ENCODE results near the gene CMTM8.

The CMTM8 gene

DNA sequence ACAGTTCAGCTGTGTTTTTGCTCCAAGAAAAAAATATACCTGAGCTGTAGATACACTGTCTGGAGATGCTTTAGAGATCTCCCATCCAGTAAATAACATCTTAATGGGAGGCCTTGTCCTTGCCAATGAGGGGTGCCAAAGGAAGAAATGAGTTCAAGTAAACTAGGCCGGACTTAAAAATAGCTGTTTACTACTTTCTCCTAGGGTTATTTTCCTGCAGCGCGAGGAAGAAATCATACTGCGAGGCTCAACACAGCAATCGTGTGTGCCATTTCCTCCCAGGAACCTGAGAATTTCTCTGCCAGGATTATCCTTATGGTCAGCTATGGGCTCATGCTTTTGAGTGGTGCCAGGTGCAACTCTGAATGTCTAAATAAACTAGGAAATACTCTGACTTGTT, 71.9 kb downstream of the CMTM8 start:
- no peak for DNase-seq

DNA sequence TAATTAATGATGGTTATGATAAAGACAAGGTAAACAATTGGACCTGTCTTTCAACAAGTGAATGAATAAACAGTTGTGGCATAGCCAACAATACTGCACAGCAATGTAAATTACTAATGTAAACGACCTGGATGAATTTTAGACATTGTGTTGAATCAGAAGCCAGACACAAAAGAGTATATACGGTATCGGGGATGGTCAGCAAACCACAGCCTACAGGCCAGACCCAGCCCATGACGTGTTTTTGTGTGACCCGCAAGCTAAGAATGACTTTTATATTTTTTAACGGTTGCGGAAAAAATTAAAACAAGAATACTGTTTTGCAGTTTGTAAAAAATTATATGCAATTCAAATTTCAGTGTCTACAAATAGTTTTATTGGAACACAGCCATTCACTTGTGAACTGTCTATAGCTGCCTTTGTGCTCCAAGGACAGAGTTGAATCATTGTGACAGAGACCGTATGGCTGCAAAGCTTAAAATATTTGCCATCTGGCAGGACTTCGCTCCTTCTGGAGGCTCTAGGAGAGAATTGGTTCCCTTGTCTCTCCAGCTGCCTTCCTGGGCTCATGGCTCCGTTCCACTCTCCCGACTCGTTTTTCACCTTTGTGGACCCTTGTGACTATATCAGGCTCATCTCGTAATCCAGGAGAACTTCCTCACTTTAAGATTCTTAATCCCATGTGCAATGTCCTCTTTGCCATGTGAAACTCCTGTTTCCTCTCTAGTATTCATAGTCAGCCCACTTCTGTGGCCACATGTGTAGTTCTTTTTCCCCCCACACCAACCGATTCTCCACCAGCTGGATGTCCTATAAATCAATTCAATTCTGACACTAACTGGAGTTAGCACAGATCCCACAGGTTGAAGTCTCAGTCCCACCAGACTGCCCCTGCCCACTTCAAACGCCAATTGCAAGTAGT, 72.7 kb downstream of the CMTM8 start:
- no peak for DNase-seq

- no peak for DNase-seq
These were observed 73.8 kb downstream of the CMTM8 start for GRCh38 chr3:32312251-32312650.

GRCh38 chr3:32313169-32313568, 74.7 kb downstream of the CMTM8 start:
- DNase-seq: no peak

DNA sequence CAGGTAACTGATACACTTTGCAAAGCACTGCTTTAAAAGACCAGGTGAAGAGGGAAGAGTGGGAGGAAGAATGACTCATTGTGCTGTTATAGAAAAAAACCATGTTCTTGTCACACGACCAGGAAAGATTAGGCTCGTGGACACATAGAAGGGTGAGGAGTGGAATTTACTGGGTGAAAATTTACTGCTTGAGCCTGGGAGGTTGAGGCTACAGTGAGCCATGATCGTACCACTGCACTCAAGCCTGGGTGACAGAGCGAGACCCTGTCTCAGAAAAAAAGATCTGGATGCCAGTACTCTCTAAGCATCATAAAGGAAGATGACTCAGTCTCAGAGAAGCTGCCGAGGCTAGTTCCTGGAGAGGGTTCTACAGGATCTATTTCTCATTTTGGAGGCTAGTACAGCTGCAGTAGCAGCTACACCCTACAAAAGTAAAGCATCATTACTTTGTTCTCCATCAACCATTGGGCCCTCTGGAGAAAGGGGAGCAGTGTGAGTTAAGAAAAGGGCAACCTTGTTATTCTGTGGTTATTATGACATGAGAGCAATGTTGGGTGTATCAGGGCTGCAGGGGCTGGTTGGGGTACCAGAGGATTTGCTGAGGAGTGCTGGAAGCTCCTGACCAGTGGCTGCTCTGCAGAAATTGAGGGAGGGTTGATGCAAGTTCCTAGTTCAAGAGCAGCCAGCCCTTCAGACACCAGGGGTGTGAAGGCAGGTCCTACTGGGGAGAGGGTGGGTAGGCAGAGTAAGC, 75.4 kb downstream of the CMTM8 start:
- DNase-seq: peak in 1 of 2 experiments; percentile 45

DNA sequence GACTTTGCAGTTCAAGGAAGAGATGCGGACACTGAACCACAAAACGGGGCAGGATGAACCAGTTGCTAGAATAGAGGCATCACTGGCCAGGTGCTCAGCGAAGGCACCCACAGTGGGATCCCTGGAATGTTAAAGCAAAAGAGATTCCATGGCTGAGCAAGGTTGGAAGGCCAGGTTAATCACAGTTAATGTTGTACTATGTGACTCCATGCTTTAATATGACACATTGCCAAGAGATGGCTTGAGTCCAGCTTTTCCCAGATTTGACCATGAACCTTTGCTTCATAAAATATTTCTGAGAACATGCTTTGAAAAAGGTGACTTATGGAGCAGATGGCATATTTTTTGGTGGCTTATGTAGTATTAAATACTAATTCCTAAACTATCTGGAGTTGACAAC, 77.0 kb downstream of the CMTM8 start:
- DNase-seq: no peak

- no peak for DNase-seq
These were observed 77.8 kb downstream of the CMTM8 start for GRCh38 chr3:32316319-32316718.

DNA sequence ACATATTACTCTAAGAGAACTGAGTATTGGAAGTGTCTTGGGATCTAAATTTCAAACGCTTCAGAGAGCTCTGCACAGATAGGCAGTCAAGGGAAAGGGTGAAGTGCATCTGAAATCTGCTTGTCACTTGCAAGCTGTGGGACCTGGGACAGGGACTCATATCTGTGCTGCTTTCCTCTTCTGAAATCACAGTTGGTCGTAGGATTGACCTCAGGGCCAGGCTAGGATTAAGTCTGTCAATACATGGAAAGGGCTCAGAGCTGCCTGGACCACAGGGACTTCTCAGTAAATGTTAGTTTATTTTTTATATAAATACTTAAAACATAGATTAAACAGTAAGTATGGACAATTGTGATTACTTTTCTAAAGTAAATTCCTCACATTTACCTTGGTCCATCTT, 78.5 kb downstream of the CMTM8 start:
- no peak for DNase-seq

DNA sequence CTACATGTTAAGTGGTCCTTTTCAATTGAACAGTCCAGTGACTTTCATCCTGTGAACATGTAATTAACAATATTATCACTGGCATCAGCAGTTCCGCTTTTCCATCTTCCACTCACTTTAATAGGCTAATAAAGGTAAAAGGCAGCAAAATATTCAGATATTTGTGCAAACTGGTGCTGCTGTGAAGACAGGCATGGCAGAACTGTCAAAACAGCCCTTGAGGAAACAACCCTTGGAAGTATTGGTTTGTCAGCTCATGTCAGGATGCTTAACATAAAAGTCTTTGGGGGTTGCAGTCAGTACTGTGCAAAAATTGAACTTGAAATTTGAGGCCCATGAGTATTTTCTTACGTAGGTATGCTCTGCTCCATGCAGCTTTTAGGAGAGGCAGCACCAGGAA, 81.1 kb downstream of the CMTM8 start:
- DNase-seq: no peak

DNA sequence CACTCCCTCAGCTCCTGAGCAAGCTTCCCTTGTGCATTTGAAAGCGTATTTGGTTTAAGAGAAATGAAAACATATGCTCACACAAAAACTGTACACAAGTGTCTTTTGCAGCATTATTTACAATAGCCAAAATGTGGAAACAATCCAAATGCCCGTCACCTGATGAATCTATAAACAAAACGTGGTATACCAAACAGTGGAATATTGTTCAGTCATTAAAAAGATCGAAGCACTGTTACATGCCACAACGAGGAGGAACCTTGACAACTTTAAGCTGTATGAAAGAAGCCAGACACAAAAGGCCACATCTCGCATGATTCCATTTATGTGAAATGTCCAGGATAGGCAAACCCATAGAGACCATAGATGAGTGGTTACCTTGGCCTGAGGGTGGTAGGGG, 81.6 kb downstream of the CMTM8 start:
- DNase-seq: no peak

DNA sequence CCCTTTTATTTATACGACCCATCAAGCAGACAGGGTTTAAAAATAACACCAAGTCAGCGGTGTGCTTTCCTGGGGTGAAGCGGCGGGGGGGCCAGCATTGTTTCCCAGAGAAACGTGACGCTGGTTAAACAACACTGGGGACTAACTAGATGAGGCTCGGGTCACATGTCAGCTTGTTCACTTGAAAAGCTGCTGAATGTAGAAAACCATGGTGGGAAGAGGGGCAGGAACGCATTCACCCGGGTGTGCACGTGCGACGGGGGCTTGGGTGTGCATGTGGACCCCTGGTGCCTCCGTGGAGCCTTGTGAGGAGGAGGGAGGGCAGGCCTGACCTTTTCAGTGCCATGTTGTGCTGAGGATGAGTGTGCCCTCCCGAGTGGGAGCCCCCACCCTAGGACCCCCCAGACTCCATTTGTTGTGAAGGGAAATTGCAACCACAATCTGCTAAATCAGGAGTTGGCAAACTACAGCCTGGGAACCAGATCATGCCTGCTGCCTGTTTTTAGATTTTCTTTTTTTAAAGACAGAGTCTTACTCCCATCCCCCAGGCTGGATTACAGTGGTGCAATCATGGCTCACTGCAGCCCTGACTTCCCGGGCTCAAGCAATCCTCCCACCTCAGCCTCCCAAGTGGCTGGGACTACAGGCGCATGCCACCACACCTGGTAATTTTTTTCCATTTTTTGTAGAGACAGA, 82.8 kb downstream of the CMTM8 start:
- no peak for DNase-seq

DNA sequence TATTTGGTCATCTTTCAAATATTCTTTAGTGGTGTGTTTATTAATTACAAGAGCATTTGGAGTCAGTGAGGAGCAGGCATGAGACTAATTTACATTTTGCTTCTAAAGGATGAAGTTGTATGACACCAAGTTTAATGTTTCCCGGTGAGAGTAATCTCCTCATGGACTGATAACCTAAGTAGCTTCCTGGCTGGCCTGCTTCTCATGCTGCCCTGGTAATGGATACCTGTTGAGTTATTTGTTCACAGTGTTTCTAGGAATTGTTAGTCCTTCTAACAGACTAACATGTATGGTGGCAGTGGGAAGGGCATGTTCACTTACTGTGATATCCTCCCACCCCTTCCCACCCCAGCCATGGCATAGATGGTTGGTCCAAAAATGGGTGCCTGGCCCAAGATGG, 83.8 kb downstream of the CMTM8 start:
- DNase-seq: no peak

DNA sequence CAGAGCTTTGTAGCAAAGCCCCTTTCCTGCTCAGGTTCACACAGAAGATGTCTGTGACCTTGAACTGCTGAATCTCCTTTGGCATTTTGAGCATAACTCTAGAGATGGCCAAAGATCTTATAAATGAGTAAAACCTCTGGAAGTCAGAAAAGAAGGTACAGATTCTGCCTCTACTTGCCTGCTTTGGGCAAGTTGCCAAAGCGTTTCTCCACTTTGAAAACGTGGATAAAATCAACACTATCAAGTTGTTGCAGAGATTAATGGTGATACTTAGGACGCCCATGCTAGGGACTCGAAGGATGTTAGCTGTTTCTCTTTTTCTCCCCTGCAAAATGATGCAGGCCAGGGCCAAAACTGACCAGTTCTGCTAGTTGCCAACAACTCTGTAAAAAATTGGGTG, 85.1 kb downstream of the CMTM8 start:
- no peak for DNase-seq

DNA sequence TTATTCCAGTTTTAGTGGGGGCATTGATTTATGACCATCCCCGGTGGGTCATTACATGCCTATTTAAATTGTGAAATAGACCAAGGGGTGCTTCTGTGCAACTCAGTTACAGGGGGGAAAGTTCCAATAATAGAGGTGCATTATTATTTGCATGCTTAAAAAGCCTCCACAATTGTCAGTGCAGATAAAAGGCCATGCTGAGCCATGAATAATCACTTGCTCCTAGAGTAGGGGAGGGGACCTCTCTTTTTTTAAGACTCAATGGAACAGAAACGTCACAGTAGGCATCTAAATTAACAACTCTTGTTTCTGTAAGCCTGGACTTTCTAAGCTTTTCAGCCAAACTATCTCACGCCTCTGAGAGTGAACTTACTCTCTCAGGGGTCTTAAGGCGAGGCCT, 86.7 kb downstream of the CMTM8 start:
- no peak for DNase-seq

- no peak for DNase-seq
These were observed 87.4 kb downstream of the CMTM8 start for GRCh38 chr3:32325927-32326326.

DNA sequence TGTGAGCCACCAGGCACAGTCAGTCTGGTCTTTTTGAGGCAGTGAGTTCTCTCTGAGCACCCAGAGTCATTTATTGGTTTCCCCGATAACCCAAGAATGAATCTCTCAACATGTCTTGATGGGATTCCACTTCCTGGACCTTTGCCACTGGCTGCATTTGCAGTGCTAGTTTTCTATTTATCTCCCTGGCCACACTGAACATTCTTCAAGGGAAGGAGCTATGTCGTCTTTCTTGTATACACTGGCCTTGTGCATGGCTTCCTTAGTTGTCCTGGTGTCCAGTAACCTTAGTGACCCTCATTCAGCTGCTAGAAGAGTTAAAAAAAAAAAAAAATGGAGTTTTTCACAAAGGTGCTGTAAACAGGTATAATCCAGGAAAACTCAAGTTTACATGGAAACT, 88.3 kb downstream of the CMTM8 start:
- no peak for DNase-seq

DNA sequence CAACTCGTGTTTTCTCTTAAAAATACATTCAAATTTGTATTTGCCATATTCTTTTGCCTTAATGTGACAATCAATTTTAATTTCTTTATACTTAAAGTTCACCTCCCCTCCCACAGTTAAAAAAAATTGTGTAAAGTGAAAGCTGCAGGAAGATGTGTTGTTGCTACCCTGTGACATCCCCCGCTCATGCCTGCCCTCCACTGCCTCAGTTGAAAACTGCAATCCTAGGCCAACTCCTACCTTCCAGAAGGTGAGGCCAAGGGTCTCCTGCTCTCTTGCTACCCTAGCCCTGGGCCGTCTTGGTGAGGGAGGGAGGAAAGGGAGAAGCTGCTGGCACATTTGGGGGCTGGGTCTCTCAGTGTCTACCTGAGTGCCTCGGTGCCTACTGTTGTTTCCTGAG, 96.2 kb downstream of the CMTM8 start:
- DNase-seq: peak; percentile 49 to 60

- DNase-seq: no peak
These were observed 97.1 kb downstream of the CMTM8 start for GRCh38 chr3:32335365-32336112.

GRCh38 chr3:32336113-32336498, 97.6 kb downstream of the CMTM8 start:
- no peak for DNase-seq

GRCh38 chr3:32337505-32337904, 99.0 kb downstream of the CMTM8 start:
- DNase-seq: no peak

- peak in 1 of 2 experiments; percentile 24 for DNase-seq
These were observed 101.6 kb downstream of the CMTM8 start for GRCh38 chr3:32340039-32340438.

DNA sequence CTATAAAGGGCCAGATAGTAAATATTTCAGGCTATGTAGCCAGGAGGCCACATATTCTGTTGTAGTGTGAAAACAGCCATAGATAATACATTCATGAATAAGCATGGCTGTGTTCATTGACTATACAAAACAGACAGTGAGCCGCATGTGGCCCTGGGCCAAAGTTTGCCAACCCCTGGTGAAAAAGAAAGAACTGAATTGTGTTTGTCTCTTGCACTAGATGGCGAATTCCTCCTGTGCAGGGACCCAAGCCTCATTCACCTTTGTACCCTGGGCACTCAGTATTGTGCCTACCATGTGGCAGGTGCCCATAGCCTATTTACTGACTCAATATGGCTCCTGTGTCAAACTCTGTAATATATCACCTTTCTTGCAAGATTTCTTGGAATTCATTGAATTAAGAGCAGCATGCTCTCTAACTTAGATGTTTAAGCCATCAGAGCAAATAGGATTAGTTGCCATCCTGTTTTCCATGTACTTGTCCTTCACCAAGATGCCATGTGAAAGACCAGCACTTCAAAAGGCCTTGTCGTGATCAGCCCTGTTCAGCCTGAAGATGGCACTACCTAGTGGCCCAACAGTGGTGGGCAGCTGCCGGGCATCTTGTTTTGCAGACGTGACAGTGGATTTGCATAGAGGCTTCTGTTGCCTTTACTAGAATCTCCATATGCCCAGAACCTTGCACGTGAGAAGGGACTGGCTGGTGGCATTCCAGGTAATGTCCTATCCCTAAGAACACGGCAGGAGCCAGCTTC, 102.3 kb downstream of the CMTM8 start:
- DNase-seq: no peak

Measured in stimulated activated CD4-positive, alpha-beta T cell treated with anti-CD3 and anti-CD28 coated beads, Interleukin-4, amount 100 ng/mL, for 4 hours (primary cell).